ENCODE data around the gene CGB1.
"Not testable (repeated sequence)": the region's sequence is repeated elsewhere in the genome, so short reads cannot be mapped to it uniquely, and the experiment has no call there.

Gene CGB1

GRCh38 chr19:49022116-49022515 is 14.6 kb downstream of the CGB1 start:
- Histone ChIP-seq H3K4me3 (no peak overlapping the region), H3K9me3 (ENCODE audit: low read depth, low read length) (no peaks in the 10 kb centered on the region), H3K9ac (ENCODE audit: insufficient read length) (no peak overlapping the region), H3K27ac (no peak overlapping the region), H3K36me3 (ENCODE audit: insufficient read depth, low read length) (no peaks in the 10 kb centered on the region)
- no peak for DNase-seq (ENCODE audit: low read depth, low spot score)
- TF ChIP-seq POLR2AphosphoS5 (IDR thresholded peaks at IDR 0.05; ENCODE audit: borderline replicate concordance, low read depth, low read length), result no peak
- TF ChIP-seq FOXP2 (optimal IDR thresholded peaks at IDR 0.05; ENCODE audit: control extremely low read depth, extremely low read length, insufficient read depth), result no peak
- TF ChIP-seq EZH2 (IDR thresholded peaks at IDR 0.05), result no peak

GRCh38 chr19:49020931-49021895 is 15.5 kb downstream of the CGB1 start:
- Histone ChIP-seq H3K27ac (no peak overlapping the region), H3K9ac (ENCODE audit: insufficient read length) (no peak overlapping the region), H3K36me3 (ENCODE audit: insufficient read depth, low read length) (no peaks in the 10 kb centered on the region), H3K9me3 (ENCODE audit: low read depth, low read length) (no peaks in the 10 kb centered on the region), H3K4me3 (no peak overlapping the region)
- no peak for TF ChIP-seq POLR2AphosphoS5 (IDR thresholded peaks at IDR 0.05; ENCODE audit: borderline replicate concordance, low read depth, low read length)
- no peak for TF ChIP-seq FOXP2 (optimal IDR thresholded peaks at IDR 0.05; ENCODE audit: control extremely low read depth, extremely low read length, insufficient read depth)
- no peak for TF ChIP-seq EZH2 (IDR thresholded peaks at IDR 0.05)
- DNase-seq (ENCODE audit: low read depth, low spot score), result no peak

GRCh38 chr19:49020342-49020741 is 16.4 kb downstream of the CGB1 start:
- DNase-seq (ENCODE audit: low read depth, low spot score), result no peak
- Histone ChIP-seq H3K36me3 (ENCODE audit: insufficient read depth, low read length) (peaks cover 3% of the 10 kb centered on the region; the same call in 1 of the 2 replicates), H3K4me3 (no peak overlapping the region)

DNA sequence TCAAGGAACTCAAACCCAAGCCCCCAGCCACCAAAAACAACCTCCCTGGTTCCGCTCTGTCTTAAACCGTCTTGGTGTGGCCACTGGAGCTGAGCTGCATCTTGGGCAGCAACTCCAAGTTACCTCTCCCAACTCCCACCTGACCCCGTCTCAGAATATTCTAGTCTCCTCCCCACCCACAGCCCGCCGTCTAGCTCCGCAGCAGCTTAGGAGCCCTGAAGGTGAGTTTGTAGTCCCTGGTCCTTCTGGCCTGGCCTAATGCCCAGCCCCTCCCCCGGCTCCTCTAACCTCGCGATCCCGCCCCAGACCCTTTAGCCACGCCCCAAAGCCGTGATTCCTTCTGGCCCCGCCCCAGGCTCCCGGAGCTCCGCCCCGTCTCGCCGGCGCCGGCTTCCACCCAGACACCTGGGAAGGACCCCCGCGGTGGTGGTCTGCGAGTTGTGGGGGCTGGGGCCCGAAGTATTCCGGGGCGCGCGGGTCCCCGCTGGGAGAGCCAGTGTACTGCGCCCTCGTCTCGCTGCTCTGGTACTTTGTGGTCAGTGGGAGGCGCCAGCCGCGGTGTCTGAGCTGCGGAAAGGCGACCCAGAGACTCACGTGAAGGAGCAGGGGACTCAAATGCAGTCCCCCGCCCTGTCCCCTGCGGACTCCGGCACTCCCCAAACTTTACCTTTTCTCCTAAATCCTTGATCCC is 17.3 kb downstream of the CGB1 start:
- TF ChIP-seq POLR2AphosphoS5 (IDR thresholded peaks at IDR 0.05; ENCODE audit: borderline replicate concordance, low read depth, low read length) (no peak), FOXP2 (optimal IDR thresholded peaks at IDR 0.05; ENCODE audit: control extremely low read depth, extremely low read length, insufficient read depth) (no peak), EZH2 (IDR thresholded peaks at IDR 0.05) (no peak)
- H3K9ac ChIP-seq (ENCODE audit: insufficient read length), result no peak overlapping the region
- no peak for DNase-seq (ENCODE audit: low read depth, low spot score)
- H3K27ac ChIP-seq, result no peak overlapping the region
- H3K36me3 ChIP-seq (ENCODE audit: insufficient read depth, low read length), result peaks cover 10% of the 10 kb centered on the region; the same call in 1 of the 2 replicates
- 0 out of 2 replicates have a peak overlapping the region, but pooled peaks have one; percentile 25 for H3K4me3 ChIP-seq
- H3K9me3 ChIP-seq (ENCODE audit: low read depth, low read length), result no peaks in the 10 kb centered on the region

More at GRCh38 chr19:49020342-49020741, 16.4 kb downstream of the CGB1 start:
- TF ChIP-seq EZH2 (IDR thresholded peaks at IDR 0.05), result no peak
- no peak for TF ChIP-seq POLR2AphosphoS5 (IDR thresholded peaks at IDR 0.05; ENCODE audit: borderline replicate concordance, low read depth, low read length)
- TF ChIP-seq FOXP2 (optimal IDR thresholded peaks at IDR 0.05; ENCODE audit: control extremely low read depth, extremely low read length, insufficient read depth), result no peak
- Histone ChIP-seq H3K27ac (no peak overlapping the region), H3K9ac (ENCODE audit: insufficient read length) (no peak overlapping the region), H3K9me3 (ENCODE audit: low read depth, low read length) (no peaks in the 10 kb centered on the region)

- not testable (repeated sequence) for H3K36me3 ChIP-seq (ENCODE audit: insufficient read depth, low read length); DNase-seq (ENCODE audit: low read depth, low spot score); H3K9me3 ChIP-seq (ENCODE audit: low read depth, low read length); H3K27ac ChIP-seq
- peak overlapping the region; percentile 62 for H3K9ac ChIP-seq (ENCODE audit: insufficient read length)
- peak overlapping the region; percentile 83 for H3K4me3 ChIP-seq
Observed at GRCh38 chr19:49018388-49019241, 18.1 kb downstream of the CGB1 start.

DNA sequence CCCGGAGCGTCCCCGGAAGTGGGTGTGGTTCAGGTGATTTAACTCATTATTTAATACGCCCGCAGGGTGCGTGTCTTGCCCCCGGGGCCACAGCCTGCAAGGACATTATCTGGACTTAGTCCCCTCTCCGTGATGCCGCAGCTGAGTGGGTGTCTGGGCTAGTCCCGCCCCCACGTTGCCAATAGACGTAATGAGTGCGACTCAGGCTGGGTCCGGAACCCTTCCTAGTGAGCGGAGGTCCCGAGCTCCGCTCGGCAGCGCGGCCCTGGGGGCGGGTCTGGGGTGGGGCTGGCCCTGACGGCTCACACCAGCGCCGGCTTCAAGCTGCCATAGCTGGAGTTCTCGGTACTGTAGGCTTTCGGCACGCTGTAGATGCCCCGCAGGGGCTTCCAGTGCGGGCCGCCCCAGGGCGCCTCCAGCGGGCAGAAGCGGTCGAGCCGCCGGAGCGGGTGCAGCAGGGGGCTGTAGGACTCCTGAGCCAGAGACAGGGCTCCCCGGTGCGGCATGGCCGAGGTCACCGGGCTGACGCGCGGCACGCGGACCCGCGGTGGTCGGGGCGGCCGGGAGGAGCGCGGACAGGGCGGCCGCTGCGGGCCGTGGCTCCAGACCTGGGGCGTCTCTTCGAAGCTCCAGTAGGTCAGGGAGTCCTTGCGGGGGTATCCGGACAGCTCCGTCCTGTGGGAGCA is 18.9 kb downstream of the CGB1 start:
- peaks cover 10% of the 10 kb centered on the region; the same call in 1 of the 2 replicates for H3K36me3 ChIP-seq (ENCODE audit: insufficient read depth, low read length)
- peak overlapping the region; percentile 62 for H3K9ac ChIP-seq (ENCODE audit: insufficient read length)
- TF ChIP-seq POLR2AphosphoS5 (IDR thresholded peaks at IDR 0.05; ENCODE audit: borderline replicate concordance, low read depth, low read length), result peak; percentile 64
- TF ChIP-seq FOXP2 (optimal IDR thresholded peaks at IDR 0.05; ENCODE audit: control extremely low read depth, extremely low read length, insufficient read depth), result no peak
- no peaks in the 10 kb centered on the region for H3K9me3 ChIP-seq (ENCODE audit: low read depth, low read length)
- DNase-seq (ENCODE audit: low read depth, low spot score), result no peak
- no peak overlapping the region for H3K27ac ChIP-seq
- peak overlapping the region; percentile 83 for H3K4me3 ChIP-seq

- Histone ChIP-seq H3K9ac (ENCODE audit: insufficient read length) (peak within 1 kb of the TSS; percentile 62), H3K4me3 (peak within 1 kb of the TSS; percentile 83), H3K36me3 (ENCODE audit: insufficient read depth, low read length) (peaks cover 15% of the 10 kb centered on the region; the same call in 1 of the 2 replicates), H3K27ac (no peak within 1 kb of the TSS), H3K9me3 (ENCODE audit: low read depth, low read length) (no peaks in the 10 kb centered on the region)
- no peak for DNase-seq (ENCODE audit: low read depth, low spot score)
- TF ChIP-seq FOXP2 (optimal IDR thresholded peaks at IDR 0.05; ENCODE audit: control extremely low read depth, extremely low read length, insufficient read depth), result no peak
- no peak for TF ChIP-seq POLR2AphosphoS5 (IDR thresholded peaks at IDR 0.05; ENCODE audit: borderline replicate concordance, low read depth, low read length)
- no peak for TF ChIP-seq EZH2 (IDR thresholded peaks at IDR 0.05)
Observed at GRCh38 chr19:49017041-49017665, 19.5 kb downstream of the CGB1 start, which contains the start of gene LHB. Gene LHB (minus strand): TSS chr19:49017091. CDS start chr19:49017081, 10 bp downstream.
